Measurements from ENCODE around the gene SLC16A4.
A peak's percentile ranks its signal among the peaks of the same experiment; 100 is the strongest.
"Not testable (repeated sequence)": the region's sequence is repeated elsewhere in the genome, so short reads cannot be mapped to it uniquely, and the experiment has no call there.

SLC16A4 gene

GRCh38 chr1:110390692-110391245, at the start of gene SLC16A4:
SLC16A4 (minus strand) TSS chr1:110391026; CDS start chr1:110389323, 1,703 bp downstream.
- DNase-seq (ENCODE audit: low spot score) = no peak

GRCh38 chr1:110439873-110440272, 49.0 kb upstream of the SLC16A4 start:
- not testable (repeated sequence) for DNase-seq (ENCODE audit: low spot score)

- DNase-seq (ENCODE audit: low spot score) = no peak
Observed at GRCh38 chr1:110438893-110439292, 48.1 kb upstream of the SLC16A4 start.

GRCh38 chr1:110437645-110438299, 46.9 kb upstream of the SLC16A4 start:
- not testable (repeated sequence) for DNase-seq (ENCODE audit: low spot score)

- DNase-seq (ENCODE audit: low spot score) = no peak
Observed at GRCh38 chr1:110436635-110437034, 45.8 kb upstream of the SLC16A4 start.

- no peak for DNase-seq (ENCODE audit: low spot score)
Observed at GRCh38 chr1:110434946-110435345, 44.1 kb upstream of the SLC16A4 start.

- DNase-seq (ENCODE audit: low spot score) = no peak
Observed at GRCh38 chr1:110433803-110434202, 43.0 kb upstream of the SLC16A4 start.

- no peak for DNase-seq (ENCODE audit: low spot score)
Observed at GRCh38 chr1:110433213-110433612, 42.4 kb upstream of the SLC16A4 start.

GRCh38 chr1:110430901-110431300, 40.1 kb upstream of the SLC16A4 start:
- no peak for DNase-seq (ENCODE audit: low spot score)

- DNase-seq (ENCODE audit: low spot score) = no peak
Observed at GRCh38 chr1:110430366-110430765, 39.5 kb upstream of the SLC16A4 start.

- DNase-seq (ENCODE audit: low spot score) = no peak
Observed at GRCh38 chr1:110428946-110429345, 38.1 kb upstream of the SLC16A4 start.

GRCh38 chr1:110426854-110427253, 36.0 kb upstream of the SLC16A4 start:
- DNase-seq (ENCODE audit: low spot score) = no peak

GRCh38 chr1:110425612-110426152, 34.9 kb upstream of the SLC16A4 start:
- no peak for DNase-seq (ENCODE audit: low spot score)

GRCh38 chr1:110424699-110425611, 34.1 kb upstream of the SLC16A4 start:
- no peak for DNase-seq (ENCODE audit: low spot score)

GRCh38 chr1:110420874-110421793, 30.3 kb upstream of the SLC16A4 start:
- DNase-seq (ENCODE audit: low spot score) = peak; percentile 13

GRCh38 chr1:110420023-110420662, 29.3 kb upstream of the SLC16A4 start:
- DNase-seq (ENCODE audit: low spot score) = no peak

GRCh38 chr1:110418729-110419128, 27.9 kb upstream of the SLC16A4 start:
- no peak for DNase-seq (ENCODE audit: low spot score)

- not testable (repeated sequence) for DNase-seq (ENCODE audit: low spot score)
Observed at GRCh38 chr1:110413045-110413444, 22.2 kb upstream of the SLC16A4 start.

GRCh38 chr1:110412576-110412975, 21.8 kb upstream of the SLC16A4 start:
- DNase-seq (ENCODE audit: low spot score) = peak; percentile 72

GRCh38 chr1:110411173-110411735, 20.4 kb upstream of the SLC16A4 start:
- no peak for DNase-seq (ENCODE audit: low spot score)

- DNase-seq (ENCODE audit: low spot score) = no peak
Observed at GRCh38 chr1:110409316-110409715, 18.5 kb upstream of the SLC16A4 start.

All from CD4-positive, alpha-beta T cell treated with Interleukin-2 at 100 ng/mL for 4 hours (primary cell).